Ureter (tissue), 1 donor: ENCODE measurements around the gene UBAP1L. TPM values are rescaled to one million over a fixed set of nuclear protein-coding genes. Genes with fewer than 3 reads are reported as not detected.
"Not testable (repeated sequence)": the region's sequence is repeated elsewhere in the genome, so short reads cannot be mapped to it uniquely, and the experiment has no call there.

Experiments used
- DNase-seq: peaks from one replicate; pipeline ENCODE4 v3.0.0-alpha.2; 2020; ENCODE audit warnings: low spot score
- total RNA-seq: library from RNA; stranded (reverse); gene quantifications from one replicate; pipeline ENCODE4 v1.2.4, GENCODE V29; 2023
- donor health status: DM: yes; HTN: yes; CAD: no.

The UBAP1L gene
- total RNA-seq, 1 donor from 2014 or later = 9.4 TPM

DNA sequence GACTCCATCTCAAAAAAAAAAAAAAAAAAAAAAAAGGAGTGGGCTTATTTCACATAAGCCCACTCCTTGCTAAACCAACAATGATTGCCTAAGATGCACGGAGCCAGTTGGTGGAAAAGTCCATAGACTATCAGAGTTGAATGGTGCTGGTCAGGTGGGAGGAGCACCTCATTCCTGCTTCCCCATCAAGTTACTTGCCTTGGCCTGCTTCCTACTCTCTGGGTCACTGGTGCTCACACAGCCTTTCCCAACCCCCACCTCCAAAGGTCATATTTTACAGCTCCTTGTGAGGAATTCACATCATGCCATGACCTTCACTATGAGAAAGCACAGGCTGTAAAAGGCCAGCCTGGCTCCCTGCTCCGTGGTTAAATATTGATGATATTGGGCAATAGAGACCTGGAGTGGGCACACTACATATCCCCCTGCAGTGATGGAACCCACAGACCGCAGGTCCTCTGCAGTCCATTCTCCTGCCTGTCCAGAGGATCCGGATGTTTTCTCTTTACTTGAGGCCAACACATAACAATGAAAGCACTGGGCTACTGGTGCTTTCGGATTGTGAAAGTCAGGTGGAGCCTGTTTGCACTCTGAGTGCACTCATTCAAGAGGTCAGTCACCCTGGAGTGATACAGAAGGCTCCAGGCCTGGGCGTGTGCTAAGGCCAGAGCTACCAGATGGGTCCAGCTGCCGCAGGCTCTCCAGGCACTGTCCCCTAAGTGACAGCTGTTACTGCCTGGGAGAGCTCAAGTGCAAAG, 70.1 kb downstream of the UBAP1L start, which contains the start of gene SLC51B:
Gene SLC51B (plus strand): TSS at position 664 of the 758 bp plus-strand sequence. CDS start 4,618 bp downstream, outside the sequence.
- no peak for DNase-seq

DNA sequence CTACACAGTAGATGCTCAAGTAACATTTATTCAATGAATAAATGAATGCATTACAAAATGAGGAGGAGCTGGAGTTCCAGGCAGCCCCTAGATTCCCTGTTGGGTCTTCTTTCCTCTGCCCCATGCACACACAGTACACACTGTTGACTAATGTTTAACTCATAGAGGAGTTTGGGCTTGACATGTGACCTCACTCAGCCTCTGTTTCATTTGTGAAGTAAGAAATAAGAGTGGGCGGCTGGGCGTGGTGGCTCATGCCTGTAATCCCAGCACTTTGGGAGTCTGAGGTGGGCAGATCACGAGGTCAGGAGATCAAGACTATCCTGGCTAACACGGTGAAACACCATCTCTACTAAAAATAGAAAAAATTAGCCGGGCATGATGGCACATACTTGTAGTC, 70.8 kb downstream of the UBAP1L start:
- not testable (repeated sequence) for DNase-seq

DNA sequence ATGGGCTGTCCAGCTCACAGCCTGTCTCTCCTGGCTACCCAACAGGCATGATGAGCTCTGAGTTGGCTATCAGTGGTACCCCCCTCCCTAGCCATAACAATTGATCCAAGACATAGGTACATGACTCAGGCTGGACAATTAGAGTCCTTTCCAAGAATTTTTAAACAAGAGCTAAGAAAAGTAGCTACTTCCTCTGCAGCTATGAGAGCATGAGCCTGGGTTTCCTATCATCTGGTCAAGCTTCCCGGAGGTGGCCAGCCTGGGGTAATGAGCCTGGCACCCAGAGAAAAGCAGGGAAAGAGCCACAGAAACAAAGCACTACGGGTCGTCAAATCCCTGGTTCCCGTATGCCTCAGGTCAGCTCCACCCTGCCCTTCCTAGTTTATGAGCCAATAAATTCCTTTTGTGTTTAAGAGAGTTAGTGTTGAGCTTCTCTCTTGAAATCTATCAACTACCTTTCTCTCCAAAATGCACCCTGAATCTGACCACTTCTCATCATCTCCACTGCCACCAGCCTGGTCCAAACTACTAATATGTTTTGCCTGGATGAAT, 72.1 kb downstream of the UBAP1L start:
- no peak for DNase-seq

Other genes with a start within 250 kb of the UBAP1L start
- 31.4 TPM for gene ANKDD1A, start 203.3 kb downstream of the UBAP1L start, total RNA-seq
- gene SPG21, start 125.3 kb downstream of the UBAP1L start, total RNA-seq = 108 TPM
- 19.8 TPM for gene MTFMT, start 85.6 kb downstream of the UBAP1L start, total RNA-seq
- gene SLC51B, start 69.8 kb downstream of the UBAP1L start, total RNA-seq = not detected
- gene RASL12, start 47.2 kb downstream of the UBAP1L start, total RNA-seq = 32.8 TPM
- gene KBTBD13, start 38.5 kb downstream of the UBAP1L start, total RNA-seq = 0.18 TPM
- gene PDCD7, start 18.6 kb upstream of the UBAP1L start, total RNA-seq = 25.9 TPM
- gene CLPX, start 70.1 kb upstream of the UBAP1L start, total RNA-seq = 52.6 TPM
- gene CILP, start 96.3 kb upstream of the UBAP1L start, total RNA-seq = 5.4 TPM
- gene PARP16, start 171.7 kb upstream of the UBAP1L start, total RNA-seq = 14.8 TPM
- not detected for gene RNU5A-1, start 180.9 kb upstream of the UBAP1L start, total RNA-seq
- gene RNU5B-1, start 189.5 kb upstream of the UBAP1L start, total RNA-seq = not detected